Kidney (tissue), 14 donors: ENCODE measurements around the gene LINGO3. TPM values are rescaled to one million over a fixed set of nuclear protein-coding genes. Genes with fewer than 3 reads are reported as not detected.
A peak's percentile ranks its signal among the peaks of the same experiment; 100 is the strongest.

Source experiments
- DNase-seq, 5 donors: peaks; one replicate each; pipeline ENCODE4 v3.0.0-alpha.2; 2013 to 2020
- FAIRE-seq: peaks from 2 replicates; lab custom pipeline; 2012; peaks lifted over from hg19 to GRCh38; lab: Jason Lieb, UNC
- H3K27ac ChIP-seq, 2 donors: one replicate each; pipeline ENCODE4 v1.7.0; 2013; ENCODE audit warnings: low read depth in 2 of 2, low read length in 2 of 2, inconsistent platforms in 1 of 2
- H3K27me3 ChIP-seq: one replicate; pipeline ENCODE4 v1.7.1; 2013; ENCODE audit warnings: low read length, inconsistent platforms; ENCODE audit not compliant: control insufficient read depth, insufficient read depth
- H3K36me3 ChIP-seq, 3 donors: one replicate each; pipeline versions ENCODE4 v1.7.0 to v1.7.1; 2013; ENCODE audit warnings: low read length in 3 of 3, control low read depth in 1 of 3, inconsistent platforms in 1 of 3; ENCODE audit not compliant: insufficient read depth in 3 of 3, control insufficient read depth in 2 of 3
- H3K4me1 ChIP-seq, 3 donors: one replicate each; pipeline versions ENCODE4 v1.7.0 to v1.7.1; 2013; ENCODE audit warnings: low read length in 3 of 3, inconsistent platforms in 1 of 3, low read depth in 1 of 3; ENCODE audit not compliant: control insufficient read depth in 2 of 3, insufficient read depth in 2 of 3
- H3K4me3 ChIP-seq, 3 donors: one replicate each; pipeline versions ENCODE4 v1.7.0 to v1.8.1; 2013; ENCODE audit warnings: low read length in 3 of 3, control low read depth in 1 of 3, inconsistent platforms in 1 of 3
- H3K9ac ChIP-seq, 3 donors: one replicate each; pipeline versions ENCODE4 v1.7.0 to v1.7.1; 2013; ENCODE audit warnings: low read length in 3 of 3, control low read depth in 1 of 3, inconsistent platforms in 1 of 3
- H3K9me3 ChIP-seq, 3 donors: one replicate each; pipeline versions ENCODE4 v1.7.0 to v1.7.1; 2013; ENCODE audit warnings: low read length in 3 of 3, control low read depth in 1 of 3, inconsistent platforms in 1 of 3; ENCODE audit not compliant: control insufficient read depth in 2 of 3, insufficient read depth in 1 of 3
- CTCF ChIP-seq: IDR thresholded peaks from 3 replicates; pipeline ENCODE4 v1.5.1; 2012; ENCODE audit warnings: mild to moderate bottlenecking, moderate library complexity, borderline replicate concordance; ENCODE audit not compliant: insufficient read depth; ENCODE audit errors: extremely low read depth
- intact Hi-C: fragments of 100-400 bp; cut with DNase I; formaldehyde crosslinking; loops from one replicate; pipeline ENCODE4 v1.11.1; 2022
- polyA plus RNA-seq: library from polyadenylated mRNA; stranded (reverse); fragments of 350-450 nt; fragmentation: Illumina TruSeq; extraction: RNeasy Lipid Tissue Mini Kit (QIAGEN cat#74804); gene quantifications from one replicate; pipeline ENCODE4 v1.2.3, GENCODE V29; 2014; ENCODE audit warnings: low read depth, low replicate concordance; ENCODE audit not compliant: insufficient read depth
- total RNA-seq: library from RNA; stranded (reverse); fragmentation: NEBNext Ultra II Directional; extraction: Animal tissue kit (Norgen Biotek cat#: 25700); gene quantifications from one replicate; pipeline ENCODE4 v1.2.1, GENCODE V29; 2021
- donor health status: control.
- donor health status: control.
- donor health status: control.
- donor health status: control.
- donor health status: control.
- donor health status: DM: yes; HTN: yes; CAD: no.
- donor health status: Normal renal cell carcinoma (clear cell type).

LINGO3 gene
- total and polyA plus RNA-seq, 2 donors from 2014 or later, result 0.09 TPM; not detected in 1

- TF ChIP-seq CTCF, result no peak
- Histone ChIP-seq H3K4me1 (peaks cover 0 to 24% (median 4%) of the 10 kb centered on the region in 3 donors), H3K4me3 (peak overlapping the region; percentile 78 to 90 (median 85)), H3K27ac (peak overlapping the region; percentile 98), H3K9me3 (no peaks in the 10 kb centered on the region), H3K36me3 (peaks cover 0 to 14% (median 0%) of the 10 kb centered on the region in 3 donors), H3K9ac (peak overlapping the region; percentile 42 to 93 (median 45)), H3K27me3 (no peaks in the 10 kb centered on the region)
- intact Hi-C loops, result no loop called here
- DNase-seq, result peak in 1 of 5 donors; percentile 90
- no peak for FAIRE-seq
Observed at GRCh38 chr19:2270157-2270422, 37.9 kb downstream of the LINGO3 start.

- Histone ChIP-seq H3K36me3 (peaks cover 0 to 14% (median 0%) of the 10 kb centered on the region in 3 donors), H3K4me1 (peaks cover 0 to 24% (median 4%) of the 10 kb centered on the region in 3 donors), H3K27me3 (no peaks in the 10 kb centered on the region), H3K9me3 (no peaks in the 10 kb centered on the region), H3K27ac (peak overlapping the region; percentile 98), H3K4me3 (peak overlapping the region; percentile 78 to 90 (median 85)), H3K9ac (peak overlapping the region; percentile 45 to 93 (median 76))
- intact Hi-C loops, result no loop called here
- TF ChIP-seq CTCF, result peak; percentile 13
- DNase-seq, result peak; percentile 97 to 99 (median 99)
- FAIRE-seq, result no peak
Observed at GRCh38 chr19:2269244-2270156, 38.5 kb downstream of the LINGO3 start.

- FAIRE-seq (no peak), DNase-seq (no peak)
- H3K9ac ChIP-seq, result peak overlapping the region in 1 of 3 donors; percentile 22
- peaks cover 0 to 14% (median 0%) of the 10 kb centered on the region in 3 donors for H3K36me3 ChIP-seq
- H3K4me1 ChIP-seq, result peaks cover 0 to 20% (median 4%) of the 10 kb centered on the region in 3 donors
- no peaks in the 10 kb centered on the region for H3K9me3 ChIP-seq
- intact Hi-C loops, result no loop called here
- peak overlapping the region; percentile 54 to 77 (median 56) for H3K4me3 ChIP-seq
- no peak for TF ChIP-seq CTCF
- no peak overlapping the region for H3K27ac ChIP-seq
- no peaks in the 10 kb centered on the region for H3K27me3 ChIP-seq
Observed at GRCh38 chr19:2268861-2269243, 39.1 kb downstream of the LINGO3 start.
